Uterus (tissue), 2 donors: ENCODE results near the gene SS18.

Experiments used
- CTCF ChIP-seq, 4 experiments: fragments of 200-600 bp in 2 of 4; fragments of 450-650 bp in 2 of 4; sonication (generic) in 2 of 4; IDR thresholded peaks; one replicate each; pipeline ENCODE4 v1.5.1; 2016 to 2019; ENCODE audit warnings: antibody characterized with exemption in 4 of 4, mild to moderate bottlenecking in 2 of 4, moderate library complexity in 1 of 4
- POLR2A ChIP-seq, 2 donors: fragments of 450-650 bp; IDR thresholded peaks; one replicate each; pipeline ENCODE4 v1.6.1; 2016; ENCODE audit warnings: antibody characterized with exemption in 2 of 2, mild to moderate bottlenecking in 1 of 2, moderate library complexity in 1 of 2

GRCh38 chr18:25998461-25998860 lies 92.0 kb downstream of the SS18 start:
- TF ChIP-seq CTCF (IDR thresholded peaks at IDR 0.05) = no peak
- TF ChIP-seq POLR2A (IDR thresholded peaks at IDR 0.05) = no peak
